ENCODE data around the gene MGST3.
"Not testable (repeated sequence)": the region's sequence is repeated elsewhere in the genome, so short reads cannot be mapped to it uniquely, and the experiment has no call there.

MGST3 gene

DNA sequence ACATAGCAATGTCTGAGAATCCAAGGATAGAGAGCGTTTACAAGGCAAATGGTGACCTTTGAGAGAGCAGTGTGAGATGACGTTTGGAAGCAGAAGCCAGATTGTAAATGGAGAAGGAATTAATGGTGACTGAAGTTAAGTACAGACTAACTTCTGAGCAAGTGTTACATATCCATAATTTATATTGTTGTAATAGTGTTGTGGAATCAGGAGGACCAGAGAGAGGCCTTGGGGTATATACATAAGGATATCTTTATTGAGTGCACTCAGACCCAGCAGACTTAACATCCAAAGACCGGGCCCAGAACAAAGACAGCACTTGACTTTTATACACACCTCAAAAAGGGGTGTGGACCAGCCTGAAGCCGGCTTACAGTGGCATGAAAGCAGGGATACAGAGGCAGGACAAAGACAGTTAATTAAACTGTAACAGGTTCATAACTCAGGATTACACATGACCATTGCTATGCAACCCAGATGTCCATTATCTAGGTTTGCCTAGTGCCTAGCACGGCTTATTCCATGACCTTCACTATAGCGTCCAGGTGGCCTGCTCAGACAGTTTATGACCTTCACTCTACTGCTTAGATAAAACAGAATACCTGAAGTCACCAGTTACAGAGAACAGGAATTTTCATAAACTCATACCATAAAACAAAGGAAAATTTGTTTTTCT is 2.7 kb upstream of the MGST3 start:
- in situ Hi-C loops (cut with MboI; ENCODE audit: low sequenced_read_pairs), result no loop called here

GRCh38 chr1:165629151-165629550 is 1.9 kb upstream of the MGST3 start:
- in situ Hi-C loops (cut with MboI; ENCODE audit: low sequenced_read_pairs), result no loop called here

GRCh38 chr1:165629848-165630628 is 996 bp upstream of the MGST3 start:
- in situ Hi-C loops (cut with MboI; ENCODE audit: low sequenced_read_pairs), result no loop called here

DNA sequence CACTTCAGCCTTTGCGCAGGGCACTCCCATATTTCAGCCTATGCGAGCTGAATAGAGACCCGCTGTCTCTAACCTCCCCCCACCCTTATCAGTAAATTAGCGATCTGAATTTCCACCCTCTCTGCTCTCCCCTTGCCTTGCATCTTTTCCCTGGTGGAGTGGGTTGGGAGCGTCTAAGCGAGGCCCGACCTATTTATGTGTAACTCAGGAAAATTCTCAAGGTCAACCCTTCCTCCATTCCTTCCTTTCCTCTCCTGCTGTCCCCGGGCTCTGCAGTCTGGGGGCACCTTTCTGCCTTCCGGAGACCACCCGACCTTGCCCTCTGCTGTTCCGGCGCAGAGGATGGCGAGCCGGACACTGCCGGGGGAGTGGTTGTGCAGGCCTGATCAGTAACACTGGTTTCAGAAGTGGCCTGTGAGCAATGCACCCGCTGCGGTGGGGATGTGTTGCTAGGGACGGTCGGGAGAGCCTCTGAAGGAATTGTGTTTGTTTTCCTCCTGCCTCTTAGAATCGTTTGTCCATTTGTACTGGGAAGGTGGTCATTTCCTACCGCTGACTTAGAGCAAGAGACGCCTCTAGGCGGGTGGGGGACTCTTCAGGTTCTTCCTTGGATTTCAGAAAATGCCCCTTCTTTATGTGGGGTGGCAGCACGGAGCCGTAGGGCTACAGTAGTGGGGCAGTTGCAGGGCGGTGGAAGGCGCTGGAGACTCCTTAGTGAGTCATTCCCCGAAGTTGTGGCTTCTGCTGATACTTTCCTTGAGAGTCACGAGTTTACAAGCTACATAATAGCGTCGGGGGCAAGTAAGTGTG is 513 bp downstream of the MGST3 start:
- in situ Hi-C loops (cut with MboI; ENCODE audit: low sequenced_read_pairs), result no loop called here

GRCh38 chr1:165632152-165632469 is 1.1 kb downstream of the MGST3 start:
- in situ Hi-C loops (cut with MboI; ENCODE audit: low sequenced_read_pairs), result no loop called here

- in situ Hi-C loops (cut with MboI; ENCODE audit: low sequenced_read_pairs), result no loop called here
Measured at GRCh38 chr1:165632491-165632890, 1.5 kb downstream of the MGST3 start.

- in situ Hi-C loops (cut with MboI; ENCODE audit: low sequenced_read_pairs), result no loop called here
Measured at GRCh38 chr1:165633614-165634013, 2.6 kb downstream of the MGST3 start.

DNA sequence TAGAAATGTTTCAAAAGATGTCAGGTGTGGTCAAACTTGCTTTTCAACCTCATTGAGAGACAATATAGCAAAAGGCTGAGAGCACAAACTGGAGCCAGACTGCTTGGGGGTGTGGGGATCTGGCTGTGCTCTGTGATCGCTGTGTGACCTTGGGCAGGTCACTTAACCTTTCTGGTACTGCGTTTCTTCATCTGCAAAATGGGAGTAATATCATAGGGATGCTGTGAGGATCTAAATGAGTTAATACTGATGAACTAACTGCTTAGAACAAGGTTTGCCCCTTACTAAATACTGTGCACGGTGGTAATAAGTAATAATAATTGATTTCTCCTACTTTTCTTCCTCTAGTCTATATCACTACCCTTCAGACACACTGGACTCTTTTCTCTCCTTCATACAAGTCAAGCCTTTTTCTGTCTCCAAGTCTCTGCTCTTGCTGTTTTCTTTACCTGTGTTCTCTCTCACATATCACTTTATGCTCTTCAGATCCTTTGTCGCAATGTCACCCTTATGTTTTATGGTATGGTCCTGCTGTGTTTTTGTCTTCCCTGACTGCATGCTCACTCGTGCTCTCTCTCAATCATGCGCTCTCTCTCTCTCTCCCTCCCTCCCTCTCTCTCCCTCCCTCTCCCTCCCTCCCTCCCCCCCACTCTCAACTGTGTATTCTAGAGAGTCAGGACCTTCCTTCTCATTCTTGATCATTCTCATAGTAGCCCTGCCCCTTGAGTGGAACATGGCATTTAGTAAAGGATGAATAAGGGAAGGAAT is 3.3 kb downstream of the MGST3 start:
- in situ Hi-C loops (cut with MboI; ENCODE audit: low sequenced_read_pairs), result no loop called here

DNA sequence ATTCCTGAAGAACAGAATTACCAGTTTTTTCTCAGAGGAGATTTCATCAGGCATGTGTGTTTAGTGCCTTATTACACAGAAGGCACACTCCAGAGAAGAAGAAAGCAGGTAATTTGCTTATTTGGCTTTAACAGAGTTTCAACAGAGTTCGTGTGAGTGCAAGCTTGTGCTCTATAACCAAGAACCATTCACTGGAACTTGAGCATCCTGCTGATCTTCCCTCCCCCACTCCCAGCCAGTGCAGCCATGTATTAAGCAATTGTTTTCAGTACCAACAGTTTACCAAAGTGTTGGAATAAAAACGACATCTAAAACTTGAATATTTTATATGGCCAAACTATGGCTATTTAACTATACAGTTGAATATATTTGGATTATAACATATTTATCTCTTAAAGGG is 4.3 kb downstream of the MGST3 start:
- in situ Hi-C loops (cut with MboI; ENCODE audit: low sequenced_read_pairs), result no loop called here

DNA sequence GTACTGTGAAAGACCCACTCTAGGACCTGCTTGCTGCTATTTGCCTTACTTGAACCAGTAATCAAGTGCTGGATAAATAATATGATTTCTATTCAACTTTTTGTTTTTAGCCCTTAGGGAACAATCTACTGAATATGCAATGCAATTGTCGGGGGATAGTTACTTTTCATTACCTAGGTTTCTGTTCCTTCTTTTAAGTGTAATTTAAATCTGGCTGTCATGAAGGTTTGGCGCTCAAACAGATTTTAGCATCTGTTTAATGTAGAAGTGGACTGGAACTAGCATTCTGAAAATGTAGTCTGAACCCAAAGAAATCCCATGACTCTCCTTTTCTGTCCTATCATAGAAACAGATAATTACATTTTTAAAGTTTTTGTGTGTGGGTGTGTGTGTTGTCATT is 4.8 kb downstream of the MGST3 start:
- in situ Hi-C loops (cut with MboI; ENCODE audit: low sequenced_read_pairs), result no loop called here

GRCh38 chr1:165637427-165637826 is 6.4 kb downstream of the MGST3 start:
- in situ Hi-C loops (cut with MboI; ENCODE audit: low sequenced_read_pairs), result no loop called here

- in situ Hi-C loops (cut with MboI; ENCODE audit: low sequenced_read_pairs), result not testable (repeated sequence)
Measured at GRCh38 chr1:165638211-165638610, 7.2 kb downstream of the MGST3 start.

DNA sequence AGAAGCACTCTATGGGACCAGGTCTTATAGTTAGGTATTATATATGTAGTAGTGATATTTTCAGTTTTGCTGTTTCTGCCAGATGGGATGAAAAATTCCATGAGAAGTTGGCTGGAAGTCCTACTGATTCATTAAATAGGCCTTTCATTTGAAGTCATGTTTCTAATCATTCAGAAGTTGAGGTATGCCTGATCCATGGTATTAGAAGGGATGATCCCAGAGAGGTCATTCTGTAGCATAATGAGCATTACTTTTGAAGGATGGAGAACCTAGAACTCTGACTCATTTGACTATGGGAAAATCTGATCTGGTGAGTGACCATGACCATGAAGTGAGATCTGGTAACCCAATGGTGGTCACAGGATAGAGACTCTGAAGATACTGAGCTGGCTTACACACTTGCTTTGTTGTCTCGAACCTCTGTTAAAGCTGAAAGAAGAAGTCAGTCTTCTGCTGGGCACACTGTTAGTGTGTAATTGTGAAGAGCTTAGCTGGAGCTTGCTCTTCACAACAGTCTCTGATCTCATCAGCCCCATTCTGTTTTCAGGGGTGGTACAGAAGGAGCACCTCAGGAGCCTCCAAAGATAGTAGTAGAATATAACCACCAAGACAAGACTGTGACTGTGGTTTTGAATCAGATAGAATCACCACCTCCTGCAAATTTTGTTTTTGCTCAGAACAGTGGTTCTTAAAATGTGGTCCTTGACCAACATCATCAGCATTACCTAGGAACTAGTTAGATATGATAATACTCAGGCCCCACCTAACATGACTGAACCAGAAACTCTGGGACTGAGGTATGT is 9.0 kb downstream of the MGST3 start:
- in situ Hi-C loops (cut with MboI; ENCODE audit: low sequenced_read_pairs), result no loop called here

DNA sequence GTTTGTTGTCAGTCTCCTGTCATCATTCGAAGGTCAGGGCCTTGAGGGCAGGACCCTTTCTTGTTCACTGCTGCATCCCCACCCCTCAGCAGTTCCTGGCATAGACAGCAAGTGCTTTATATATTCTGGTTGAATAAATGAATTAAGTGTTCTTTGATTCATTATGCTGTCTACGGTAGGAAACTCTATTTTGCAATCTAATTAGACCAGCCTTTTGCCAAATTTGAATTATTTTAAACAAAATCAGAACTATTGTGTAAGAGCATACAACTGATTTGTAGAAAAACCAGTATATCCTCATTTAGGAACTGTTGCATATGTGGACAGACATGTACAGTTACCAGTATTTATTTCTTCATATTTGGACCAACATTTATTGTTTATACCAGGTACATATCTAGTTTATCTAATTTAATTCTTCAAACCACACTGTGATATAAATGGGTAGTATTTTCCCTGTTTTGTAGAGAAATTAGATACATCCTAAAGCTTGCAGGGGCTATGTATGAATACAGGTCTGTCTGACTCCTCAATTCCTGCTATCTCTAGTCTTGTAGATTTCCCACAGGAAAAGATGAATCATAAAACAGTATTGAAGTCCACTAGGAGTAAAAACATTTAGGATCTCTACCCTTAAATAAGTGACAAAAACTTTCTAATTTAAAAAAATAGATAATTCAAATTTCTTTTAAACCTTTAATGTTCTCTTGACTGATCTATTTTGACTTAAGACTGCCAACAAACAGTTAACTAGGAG is 10.4 kb downstream of the MGST3 start:
- in situ Hi-C loops (cut with MboI; ENCODE audit: low sequenced_read_pairs), result no loop called here

DNA sequence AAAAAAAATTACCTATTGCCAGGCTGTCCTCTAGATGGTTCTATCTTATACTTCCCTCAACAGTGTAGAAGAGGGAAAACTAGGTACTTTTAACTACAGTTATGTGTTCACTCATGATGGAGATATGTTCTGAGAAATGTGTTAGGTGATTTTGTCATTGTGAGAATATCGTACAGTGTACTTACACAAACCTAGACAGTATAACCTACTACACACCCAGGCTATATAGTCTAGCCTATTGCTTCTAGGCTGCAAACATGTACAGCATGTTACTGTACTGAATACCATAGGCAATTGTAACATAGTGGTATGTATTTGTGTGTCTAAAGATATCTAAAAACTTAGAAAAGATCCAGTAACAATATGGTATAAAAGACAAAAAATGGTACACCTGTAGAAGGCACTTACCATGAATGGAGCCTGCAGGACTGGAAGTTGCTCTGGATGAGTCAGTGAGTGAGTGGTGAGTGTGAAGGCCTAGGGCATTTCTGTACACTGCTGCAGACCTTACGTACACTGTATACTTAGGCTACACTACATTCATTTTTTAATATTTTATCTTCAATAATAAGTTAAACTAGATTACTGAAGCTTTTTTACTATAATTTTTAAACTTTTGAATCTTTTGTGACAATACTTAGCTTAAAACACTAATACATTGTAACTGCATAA is 13.2 kb downstream of the MGST3 start:
- in situ Hi-C loops (cut with MboI; ENCODE audit: low sequenced_read_pairs), result no loop called here

GRCh38 chr1:165645654-165646366 is 14.8 kb downstream of the MGST3 start:
- in situ Hi-C loops (cut with MboI; ENCODE audit: low sequenced_read_pairs), result no loop called here

- in situ Hi-C loops (cut with MboI; ENCODE audit: low sequenced_read_pairs), result no loop called here
Measured at GRCh38 chr1:165647517-165647916, 16.5 kb downstream of the MGST3 start.

- in situ Hi-C loops (cut with MboI; ENCODE audit: low sequenced_read_pairs), result no loop called here
Measured at GRCh38 chr1:165647970-165648369, 16.9 kb downstream of the MGST3 start.

Data from HL-60/S4 treated with retinoic acid at 250 ng/mL for 4 days and 3 days (cell line).